OCI-LY3 (cell line): ENCODE results near the gene ANKRD44.

Experiments used
- H2AFZ ChIP-seq: fragments of 200-600, 300-600 bp; shearing (Covaris generic); 2 replicates; pipeline ENCODE4 v1.6.0; 2014; ENCODE audit warnings: antibody characterized with exemption, low read depth, low read length
- H3K27ac ChIP-seq: fragments of 200-600, 300-600 bp; sonication (generic); 2 replicates; pipeline ENCODE4 v1.5.1; 2014; ENCODE audit warnings: mild to moderate bottlenecking, low read length, moderate library complexity, mixed read lengths
- H3K27me3 ChIP-seq: fragments of 200-600, 300-600 bp; sonication (generic); 2 replicates; pipeline ENCODE4 v1.6.1; 2014; ENCODE audit warnings: low read depth, low read length, mixed read lengths
- H3K36me3 ChIP-seq: fragments of 200-600, 300-600 bp; sonication (generic); replicated peaks from 2 replicates; pipeline ENCODE3; 2014; ENCODE audit warnings: low read depth, low read length, mixed read lengths
- H3K4me1 ChIP-seq: fragments of 300-600, 200-600 bp; sonication (generic); 2 replicates; pipeline ENCODE4 v1.6.1; 2014; ENCODE audit warnings: low read length, mixed read lengths
- H3K4me2 ChIP-seq: fragments of 200-600, 300-600 bp; sonication (generic); 2 replicates; pipeline ENCODE4 v1.6.1; 2014; ENCODE audit warnings: low read length, mixed read lengths
- H3K4me3 ChIP-seq: fragments of 300-600, 200-600 bp; sonication (generic); 2 replicates; pipeline ENCODE4 v1.5.1; 2014; ENCODE audit warnings: antibody characterized with exemption, mild to moderate bottlenecking, low read length, moderate library complexity
- H3K79me2 ChIP-seq: fragments of 300-600, 200-600 bp; shearing (Covaris generic); 2 replicates; pipeline ENCODE4 v1.6.1; 2014; ENCODE audit warnings: mild to moderate bottlenecking, low read length, mixed read lengths
- H3K9ac ChIP-seq: fragments of 300-600, 200-600 bp; shearing (Covaris generic); 2 replicates; pipeline ENCODE4 v1.6.0; 2014; ENCODE audit warnings: mild to moderate bottlenecking, low read length, moderate library complexity
- H3K9me3 ChIP-seq: fragments of 200-600, 300-600 bp; shearing (Covaris generic); 2 replicates; pipeline ENCODE4 v1.6.1; 2014; ENCODE audit warnings: low read length, mixed read lengths; ENCODE audit not compliant: insufficient read depth
- H4K20me1 ChIP-seq: fragments of 200-600, 300-600 bp; sonication (generic); 2 replicates; pipeline ENCODE4 v1.6.1; 2016; ENCODE audit warnings: low read length, mixed read lengths; ENCODE audit not compliant: insufficient read depth
- CTCF ChIP-seq: fragments of 200-600, 300-600 bp; sonication (generic); IDR thresholded peaks from 2 replicates; pipeline ENCODE4 v1.5.1; 2014; ENCODE audit warnings: antibody characterized with exemption, low read length, low read depth
- EZH2phosphoT487 ChIP-seq: fragments of 200-600 bp; shearing (Covaris generic); IDR thresholded peaks from 2 replicates; pipeline ENCODE4 v1.6.1; 2018; ENCODE audit warnings: antibody characterized with exemption, mixed run types, low read depth

The ANKRD44 gene

GRCh38 chr2:197116306-197116879 lies 194.2 kb downstream of the ANKRD44 start:
- H3K4me1 ChIP-seq, result peaks cover 15% of the 10 kb centered on the region
- H3K9me3 ChIP-seq, result no peaks in the 10 kb centered on the region
- no peak overlapping the region for H3K4me3 ChIP-seq
- H3K36me3 ChIP-seq, result peaks cover 4% of the 10 kb centered on the region
- no peak overlapping the region for H3K9ac ChIP-seq
- TF ChIP-seq CTCF (no peak), EZH2phosphoT487 (no peak)
- no peak overlapping the region for H3K27ac ChIP-seq
- H3K79me2 ChIP-seq, result no peaks in the 10 kb centered on the region
- H3K4me2 ChIP-seq, result no peak overlapping the region
- no peaks in the 10 kb centered on the region for H4K20me1 ChIP-seq
- no peaks in the 10 kb centered on the region for H3K27me3 ChIP-seq
- H2AFZ ChIP-seq, result no peak overlapping the region

GRCh38 chr2:197115325-197115724 lies 195.3 kb downstream of the ANKRD44 start:
- H3K9ac ChIP-seq, result no peak overlapping the region
- no peak overlapping the region for H3K4me2 ChIP-seq
- no peaks in the 10 kb centered on the region for H3K27me3 ChIP-seq
- no peak overlapping the region for H3K4me3 ChIP-seq
- TF ChIP-seq CTCF (no peak), EZH2phosphoT487 (no peak)
- H2AFZ ChIP-seq, result no peak overlapping the region
- H3K9me3 ChIP-seq, result no peaks in the 10 kb centered on the region
- no peaks in the 10 kb centered on the region for H3K79me2 ChIP-seq
- peaks cover 15% of the 10 kb centered on the region for H3K4me1 ChIP-seq
- no peaks in the 10 kb centered on the region for H3K36me3 ChIP-seq
- no peaks in the 10 kb centered on the region for H4K20me1 ChIP-seq
- no peak overlapping the region for H3K27ac ChIP-seq

- Histone ChIP-seq H3K4me3 (no peak overlapping the region), H3K4me1 (peaks cover 15% of the 10 kb centered on the region), H3K4me2 (no peak overlapping the region), H3K9ac (no peak overlapping the region), H4K20me1 (no peaks in the 10 kb centered on the region), H3K36me3 (no peaks in the 10 kb centered on the region), H3K27me3 (no peaks in the 10 kb centered on the region), H3K9me3 (no peaks in the 10 kb centered on the region), H3K27ac (no peak overlapping the region), H3K79me2 (no peaks in the 10 kb centered on the region), H2AFZ (no peak overlapping the region)
- TF ChIP-seq EZH2phosphoT487 (no peak), CTCF (peak; percentile 66)
Measured at GRCh38 chr2:197113275-197113711, 197.3 kb downstream of the ANKRD44 start.

GRCh38 chr2:197109326-197109725 lies 201.3 kb downstream of the ANKRD44 start:
- Histone ChIP-seq H3K4me2 (no peak overlapping the region), H3K4me1 (peaks cover 5% of the 10 kb centered on the region)

More at GRCh38 chr2:197109326-197109725, 201.3 kb downstream of the ANKRD44 start:
- Histone ChIP-seq H3K27ac (no peak overlapping the region), H4K20me1 (no peaks in the 10 kb centered on the region), H3K36me3 (no peaks in the 10 kb centered on the region), H3K79me2 (no peaks in the 10 kb centered on the region), H3K9ac (no peak overlapping the region), H3K9me3 (no peaks in the 10 kb centered on the region), H3K4me3 (no peak overlapping the region), H3K27me3 (no peaks in the 10 kb centered on the region), H2AFZ (no peak overlapping the region)
- TF ChIP-seq EZH2phosphoT487 (no peak), CTCF (no peak)
